NCI-H2029 treated with DMSO at 0.1 percent for 48 hours (cell line): ENCODE measurements around the gene CTDP1.

Experiments used
- DNase-seq: peaks from one replicate; lab custom pipeline; 2025; lab: John Stamatoyannopoulos, UW

CTDP1 gene

GRCh38 chr18:79679552-79680099 lies at the start of gene CTDP1:
Gene CTDP1, plus strand, starts transcription at chr18:79679803. Its CDS starts 145 bp downstream, at chr18:79679948.
- no peak for DNase-seq

DNA sequence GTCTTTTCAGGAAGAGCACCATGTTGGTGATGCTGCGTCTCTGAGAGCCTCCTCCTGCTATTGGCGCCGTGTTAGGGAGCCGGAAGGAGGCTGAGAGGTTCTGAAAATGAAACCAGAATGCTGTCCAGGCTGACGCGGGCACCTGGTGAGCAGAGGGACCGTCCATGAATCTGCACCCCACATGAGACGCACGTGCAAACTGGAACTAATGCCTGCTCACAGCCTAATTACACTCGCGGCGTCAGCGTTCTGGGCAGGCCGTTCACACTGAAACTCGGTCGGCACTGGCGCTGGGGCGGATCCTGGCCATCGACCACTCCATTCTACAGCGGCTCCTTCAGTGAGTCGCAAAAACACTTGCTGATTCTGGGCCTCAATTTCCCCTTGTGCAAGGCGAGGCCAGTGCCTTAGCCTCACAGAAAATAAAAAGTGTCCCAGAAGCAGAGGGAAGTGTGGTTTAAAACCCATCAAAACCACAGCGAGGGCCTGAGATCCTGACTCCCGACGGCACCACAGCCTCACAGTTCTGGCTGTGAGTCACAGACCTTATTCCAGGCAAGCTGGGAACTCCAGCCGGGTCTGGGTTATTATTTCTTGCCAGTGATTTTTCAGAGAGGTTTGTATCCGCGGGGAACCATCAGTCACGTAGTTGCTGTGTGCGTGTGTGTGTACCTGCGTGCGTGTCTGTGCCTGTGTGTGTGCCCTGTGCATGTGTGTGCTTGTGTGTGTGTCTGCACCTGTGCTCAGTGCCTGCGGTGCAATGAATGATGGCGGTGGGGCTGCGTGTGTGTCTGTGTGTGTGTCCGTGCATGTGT lies 49.1 kb upstream of the CTDP1 start:
- no peak for DNase-seq

- DNase-seq, result no peak
These were observed 48.5 kb upstream of the CTDP1 start for GRCh38 chr18:79631096-79631507.

DNA sequence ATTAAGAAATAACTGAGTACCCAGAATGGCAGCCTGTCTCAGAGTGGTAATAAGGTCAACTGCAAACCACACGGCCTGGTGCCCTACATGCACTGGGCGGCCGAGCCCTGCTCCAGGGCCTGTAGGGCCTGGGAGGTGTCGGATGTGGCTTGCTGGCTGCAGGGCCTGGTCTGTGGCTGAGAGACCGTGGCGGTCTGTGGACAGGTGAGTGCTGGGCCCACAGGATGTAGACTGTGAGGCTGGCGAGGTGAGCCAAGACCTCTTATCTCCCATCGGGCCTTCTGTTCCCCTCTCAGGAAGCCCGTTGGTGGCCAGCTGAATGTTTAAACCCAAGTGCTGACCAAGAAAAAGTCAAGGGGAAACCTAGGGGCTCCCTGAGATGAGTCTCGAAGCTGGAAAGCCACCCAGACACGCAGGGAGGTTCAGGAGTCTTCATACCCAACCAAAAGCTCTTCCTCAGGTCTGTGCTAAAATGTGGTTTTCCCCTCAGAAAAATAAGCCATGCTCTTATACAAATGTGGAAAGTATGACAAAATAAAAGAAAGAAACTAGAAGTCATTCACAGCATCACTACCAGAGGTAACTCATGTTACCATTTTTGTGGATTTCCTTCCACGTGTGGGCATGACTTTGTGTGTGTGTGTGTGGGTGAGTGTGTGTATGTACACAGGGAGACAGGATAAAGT lies 47.7 kb upstream of the CTDP1 start:
- DNase-seq, result no peak

- no peak for DNase-seq
These were observed 46.8 kb upstream of the CTDP1 start for GRCh38 chr18:79632765-79633164.

GRCh38 chr18:79634186-79634585 lies 45.4 kb upstream of the CTDP1 start:
- DNase-seq, result no peak

GRCh38 chr18:79634593-79635426 lies 44.8 kb upstream of the CTDP1 start:
- DNase-seq, result no peak

DNA sequence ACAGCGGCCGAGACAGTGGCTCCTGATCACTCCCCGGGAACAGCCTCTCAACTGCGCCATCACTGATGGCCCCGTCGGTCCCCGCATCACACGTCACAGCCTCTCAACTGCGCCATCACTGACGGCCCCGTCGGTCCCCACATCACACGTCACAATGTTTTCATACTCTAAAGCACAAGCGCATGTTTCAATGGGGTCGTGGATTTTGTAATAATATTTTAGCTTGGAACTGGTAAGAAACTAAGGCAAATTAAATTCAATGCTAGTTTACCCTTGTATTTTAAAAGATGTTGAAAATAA lies 44.2 kb upstream of the CTDP1 start:
- DNase-seq, result no peak

DNA sequence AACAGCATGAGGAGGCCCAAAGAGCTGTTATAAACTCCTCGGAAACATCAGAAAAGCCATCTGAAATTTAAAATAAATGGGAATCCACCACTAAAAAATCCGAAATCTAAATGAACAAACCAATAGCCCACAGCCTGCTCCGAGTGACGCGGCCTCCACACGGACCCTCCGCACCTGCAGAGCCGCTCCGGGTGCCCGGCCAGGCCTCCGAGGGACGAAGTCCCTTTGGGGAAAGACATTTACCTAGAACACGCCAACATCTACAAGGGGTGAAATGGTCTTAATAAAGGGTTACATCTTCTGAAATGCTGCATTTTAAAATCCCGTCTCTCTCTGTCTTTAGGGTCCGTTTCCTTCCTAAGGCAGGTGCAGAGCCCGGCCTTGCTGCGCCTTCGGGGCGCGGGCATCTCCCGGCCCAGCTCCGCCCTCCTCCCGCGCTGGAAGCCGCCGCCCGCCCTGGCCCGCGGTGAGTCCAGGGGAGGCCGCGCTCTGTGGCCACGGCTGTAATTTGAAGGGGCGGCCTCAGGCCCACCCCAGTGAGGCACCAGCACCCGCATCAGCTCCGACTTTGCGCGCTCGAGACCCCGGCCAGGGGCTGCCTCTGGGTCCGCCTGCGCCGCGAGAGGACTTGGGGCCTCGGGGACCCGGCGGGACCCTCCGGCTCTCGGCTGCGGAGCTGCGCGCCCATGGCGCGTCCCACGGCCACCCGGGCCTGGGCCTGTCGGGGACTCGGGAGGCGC lies 42.3 kb upstream of the CTDP1 start:
- DNase-seq, result no peak

GRCh38 chr18:79637921-79638909 lies 41.4 kb upstream of the CTDP1 start:
- no peak for DNase-seq

DNA sequence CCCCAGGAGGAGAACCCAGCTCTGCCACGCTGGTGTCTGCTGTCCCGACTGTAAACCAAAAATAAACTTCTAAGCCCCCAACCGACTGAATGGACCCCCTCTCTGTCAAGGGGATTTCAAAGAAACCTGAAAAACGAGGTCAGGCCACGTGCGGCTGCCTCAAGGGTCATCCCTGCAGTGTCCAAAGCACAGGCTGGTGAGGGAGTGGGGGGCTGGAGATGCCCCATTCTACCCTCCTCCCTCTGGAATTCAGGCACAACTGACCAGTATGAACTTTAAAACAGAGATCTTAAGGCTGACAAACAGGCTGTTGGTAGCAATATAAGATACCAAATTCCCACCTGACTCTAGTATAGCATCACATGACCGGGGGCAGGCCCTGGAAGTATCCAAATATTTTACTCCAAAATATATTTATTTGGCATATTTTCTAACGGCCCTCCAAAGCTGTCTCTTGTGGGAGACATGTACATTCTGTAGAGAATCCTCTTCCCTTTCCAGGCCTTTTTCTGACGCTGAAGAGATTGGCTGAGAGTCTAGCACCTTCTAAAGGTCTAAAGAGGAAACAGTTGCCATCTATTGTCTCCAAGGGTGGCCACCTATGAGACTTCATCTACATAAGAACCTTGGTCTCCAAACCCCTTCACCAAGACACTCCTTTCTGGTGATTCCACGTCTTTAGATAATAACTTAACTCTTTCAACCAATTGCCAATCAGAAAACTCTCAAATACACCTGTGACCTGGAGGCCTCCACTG lies 40.4 kb upstream of the CTDP1 start:
- DNase-seq, result no peak

GRCh38 chr18:79640064-79640672 lies 39.4 kb upstream of the CTDP1 start:
- no peak for DNase-seq

DNA sequence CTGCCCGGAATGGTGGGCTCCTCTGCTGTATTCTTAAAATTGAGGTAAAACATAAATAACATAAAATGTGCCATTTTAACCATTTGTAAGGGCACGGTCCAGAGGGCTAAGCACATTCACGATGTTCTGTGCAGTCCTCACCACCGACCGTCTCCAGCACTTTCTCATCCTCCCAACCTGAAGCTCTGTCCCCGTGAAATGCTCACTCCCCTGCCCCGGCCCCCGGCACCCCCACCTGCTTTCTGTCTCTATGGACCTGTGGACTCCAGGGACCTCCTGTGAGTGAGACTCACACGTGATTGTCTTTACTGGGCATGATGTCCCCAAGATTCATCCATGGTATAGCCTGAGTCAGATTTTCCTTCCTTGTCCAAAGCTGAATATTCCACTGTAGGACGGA lies 38.7 kb upstream of the CTDP1 start:
- DNase-seq, result no peak

GRCh38 chr18:79641722-79642497 lies 37.7 kb upstream of the CTDP1 start:
- DNase-seq, result no peak

- DNase-seq, result no peak
These were observed 37.0 kb upstream of the CTDP1 start for GRCh38 chr18:79642626-79643025.

DNA sequence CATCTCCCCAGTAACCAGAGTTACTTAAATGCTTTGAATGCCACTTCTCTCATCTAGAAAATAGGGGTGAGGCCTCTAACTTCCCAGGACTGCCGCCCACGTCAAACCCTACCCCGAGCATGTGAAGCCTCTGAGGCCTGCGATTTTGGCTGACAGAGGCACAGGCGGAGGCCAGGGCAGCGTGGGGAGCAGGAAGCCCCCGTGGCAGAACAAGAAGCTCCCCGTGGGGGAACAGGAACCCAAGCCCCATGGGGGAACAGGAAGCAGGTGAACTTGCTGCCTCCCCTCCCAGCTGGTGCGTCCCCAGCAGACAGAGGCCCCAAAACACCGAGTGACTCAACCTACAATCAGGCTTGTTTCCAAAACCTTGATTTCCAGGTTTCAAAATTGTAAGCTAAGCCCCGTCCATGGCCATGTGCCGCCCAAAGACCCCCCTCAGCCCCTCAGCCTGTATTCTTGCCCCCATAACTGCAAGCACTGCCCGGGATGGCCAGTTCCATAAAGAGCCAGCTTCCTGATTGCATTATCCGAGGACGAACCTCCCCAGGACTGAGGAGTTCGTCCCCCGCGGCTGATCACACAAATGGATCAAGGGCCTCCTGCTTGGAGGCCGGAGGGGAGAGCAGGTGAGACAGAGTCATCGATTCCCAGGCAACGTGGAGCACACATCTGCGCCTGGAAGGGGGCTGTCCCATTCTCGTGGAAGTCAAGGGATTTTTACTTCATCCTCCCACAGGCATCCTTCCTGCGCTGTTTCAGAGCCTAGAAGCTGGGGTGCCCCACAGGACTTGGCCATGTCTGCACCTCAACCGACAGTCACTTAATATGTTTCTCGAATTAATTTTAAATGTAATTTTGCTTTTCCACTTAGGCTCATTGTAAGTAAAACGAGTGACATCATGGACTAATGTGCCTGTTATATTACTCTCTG lies 36.3 kb upstream of the CTDP1 start:
- DNase-seq, result no peak

DNA sequence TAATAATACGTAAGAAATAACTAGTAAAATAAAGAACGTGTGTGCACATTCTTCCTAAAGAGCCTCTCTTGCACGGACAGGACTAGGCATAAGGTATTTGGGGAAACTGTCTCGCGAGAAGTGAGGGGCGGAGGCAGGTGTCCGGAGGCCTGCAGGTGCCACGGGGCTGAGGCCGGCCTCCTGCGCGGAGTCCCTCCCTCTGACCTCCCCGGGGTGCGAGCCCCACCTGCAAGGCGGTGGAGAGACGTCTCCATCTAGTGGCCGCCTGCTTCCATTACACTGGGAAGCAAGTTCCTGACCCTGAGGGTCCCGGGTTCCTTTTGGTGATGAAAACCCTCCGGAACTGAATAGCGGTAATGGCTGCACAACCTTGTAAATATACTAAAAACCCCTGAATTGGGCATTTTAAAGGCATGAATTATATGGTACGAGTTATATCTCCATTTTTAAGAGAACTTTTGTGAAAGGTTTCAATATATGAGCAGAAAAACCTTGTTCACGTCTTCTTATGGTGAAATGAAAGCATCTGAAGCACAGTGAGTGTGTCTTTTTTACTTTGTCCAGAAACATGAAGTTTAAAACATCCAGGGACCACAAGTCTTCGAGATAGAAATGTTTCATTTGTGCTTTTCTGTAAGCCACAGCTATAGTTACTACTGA lies 35.5 kb upstream of the CTDP1 start:
- no peak for DNase-seq
